HL-60 (cell line): Measurements from ENCODE around the gene SLC9A1.

ENCODE experiments used
- DNase-seq, 2 experiments: peaks; one replicate each; pipeline ENCODE4 v3.0.0-alpha.2; 2010 to 2020; ENCODE audit warnings: low read depth in 1 of 2, low spot score in 1 of 2
- H3K27ac ChIP-seq: fragments of 250-450 bp; sonication (Bioruptor Pico); replicated peaks from 2 replicates; pipeline ENCODE4 v1.5.1; 2020; ENCODE audit warnings: mild to moderate bottlenecking, moderate library complexity
- H3K27me3 ChIP-seq: fragments of 250-450 bp; sonication (Bioruptor Pico); 2 replicates; pipeline ENCODE4 v1.5.1; 2021; ENCODE audit warnings: mild to moderate bottlenecking, moderate library complexity; ENCODE audit not compliant: insufficient read depth, poor library complexity, severe bottlenecking
- H3K4me3 ChIP-seq: replicated peaks from 2 replicates; pipeline ENCODE4 v1.5.1; 2011; ENCODE audit warnings: mild to moderate bottlenecking, control low read depth, low read length; ENCODE audit not compliant: insufficient read depth
- CTCF ChIP-seq: IDR thresholded peaks from one replicate; pipeline ENCODE4 v1.5.1; 2011; ENCODE audit warnings: low read length, control low read depth, inconsistent platforms; ENCODE audit not compliant: insufficient read depth
- GABPA ChIP-seq: IDR thresholded peaks from 2 replicates; pipeline ENCODE4 v1.6.1; 2012; ENCODE audit warnings: low read depth
- POLR2AphosphoS5 ChIP-seq: IDR thresholded peaks from 2 replicates; pipeline ENCODE4 v1.6.1; 2012; ENCODE audit warnings: low read depth
- REST ChIP-seq: IDR thresholded peaks from 2 replicates; pipeline ENCODE4 v1.6.1; 2012; ENCODE audit warnings: low read depth; ENCODE audit not compliant: insufficient replicate concordance
- SPI1 ChIP-seq: IDR thresholded peaks from 2 replicates; pipeline ENCODE4 v1.6.1; 2012; ENCODE audit warnings: low read depth, mild to moderate bottlenecking, borderline replicate concordance

Gene SLC9A1

GRCh38 chr1:27138927-27139326, 16.0 kb downstream of the SLC9A1 start:
- no peak overlapping the region; the same call in 1 of the 2 replicates for H3K27ac ChIP-seq

GRCh38 chr1:27138368-27138767, 16.6 kb downstream of the SLC9A1 start:
- DNase-seq: no peak
- no peak overlapping the region for H3K4me3 ChIP-seq
- no peak for TF ChIP-seq CTCF
- no peak for TF ChIP-seq POLR2AphosphoS5
- no peak for TF ChIP-seq REST
- TF ChIP-seq SPI1: no peak
- TF ChIP-seq GABPA: no peak
- H3K27ac ChIP-seq: peak overlapping the region; percentile 89
- H3K27me3 ChIP-seq: no peaks in the 10 kb centered on the region

More at GRCh38 chr1:27138927-27139326, 16.0 kb downstream of the SLC9A1 start:
- no peak for DNase-seq
- Histone ChIP-seq H3K4me3 (no peak overlapping the region), H3K27me3 (no peaks in the 10 kb centered on the region)
- TF ChIP-seq GABPA (no peak), POLR2AphosphoS5 (no peak)

GRCh38 chr1:27137544-27138075, 17.3 kb downstream of the SLC9A1 start:
- Histone ChIP-seq H3K4me3 (no peak overlapping the region), H3K27me3 (no peaks in the 10 kb centered on the region), H3K27ac (peak overlapping the region; percentile 89)
- TF ChIP-seq REST (no peak), GABPA (no peak), POLR2AphosphoS5 (no peak), CTCF (no peak), SPI1 (no peak)
- DNase-seq: peak in 1 of 2 experiments; percentile 44

GRCh38 chr1:27136998-27137542, 17.9 kb downstream of the SLC9A1 start:
- TF ChIP-seq SPI1 (peak; percentile 92), REST (no peak), POLR2AphosphoS5 (peak; percentile 93)
- Histone ChIP-seq H3K27me3 (no peaks in the 10 kb centered on the region), H3K27ac (peak overlapping the region; percentile 89), H3K4me3 (no peak overlapping the region)
- DNase-seq: peak; percentile 67 to 95
